GM12878 (cell line): ENCODE measurements around the gene TCOF1. TPM values are rescaled to one million over a fixed set of nuclear protein-coding genes. Genes with fewer than 3 reads are reported as not detected.

Experiments used
- ATAC-seq: fragments of 200-7000 bp; cut with Tn5 transposase; 3 replicates; pipeline ENCODE4 v1.9.1; 2020; ENCODE audit warnings: mild to moderate bottlenecking, moderate library complexity
- BruUV-seq: library from RNA; stranded (reverse); fragments of 400-500 nt; replicated peaks from 2 replicates; lab custom pipeline; 2021; lab: Mats Ljungman, UMichigan
- CTCF ChIA-PET: fragments of 300-600 bp; sonication (Branson Sonifier 250); formaldehyde crosslinking; extraction: SDS; loops from one replicate; lab custom pipeline; 2021; ENCODE audit warnings: inconsistent platforms; lab: Yijun Ruan, JAX
- POLR2A ChIA-PET: fragments of 350-600 bp; formaldehyde crosslinking; extraction: SDS; loops from one replicate; lab custom pipeline; 2021; ENCODE audit warnings: inconsistent platforms; lab: Charles Lee
- RAD21 ChIA-PET: fragments of 300-600 bp; sonication (Branson Sonifier 250); formaldehyde crosslinking; loops from one replicate; lab custom pipeline; 2023; ENCODE audit warnings: antibody characterized with exemption; ENCODE audit not compliant: unreplicated experiment; lab: Charles Lee
- SMC1A ChIA-PET: fragments of 300-600 bp; sonication (Branson Sonifier 250); formaldehyde crosslinking; loops from one replicate; lab custom pipeline; 2023; ENCODE audit not compliant: unreplicated experiment, uncharacterized antibody; lab: Charles Lee
- DNase-seq: peaks from one replicate; pipeline ENCODE4 v3.0.0-alpha.2; 2011; ENCODE audit warnings: low read depth, low spot score
- FAIRE-seq: peaks from 3 replicates; lab custom pipeline; 2011; peaks lifted over from hg19 to GRCh38; lab: Jason Lieb, UNC
- H2AFZ ChIP-seq: 2 replicates; pipeline ENCODE4 v1.6.0; 2011; ENCODE audit warnings: low read depth, low read length, control low read depth; ENCODE audit not compliant: control insufficient read depth
- H3K27ac ChIP-seq: 2 replicates; pipeline ENCODE4 v1.5.1; 2011; ENCODE audit warnings: control low read depth; ENCODE audit not compliant: control insufficient read depth, insufficient read depth
- H3K27me3 ChIP-seq, 2 experiments: replicated peaks in 1 of 2; 2 replicates each; pipeline versions ENCODE4 v1.6.0 to v1.6.1; 2011; ENCODE audit warnings: low read length in 1 of 2; ENCODE audit not compliant: control insufficient read depth in 2 of 2, insufficient read depth in 2 of 2
- H3K36me3 ChIP-seq, 2 experiments: 2 replicates each; pipeline ENCODE4 v1.5.1; 2011; ENCODE audit warnings: low read length in 1 of 2; ENCODE audit not compliant: control insufficient read depth in 2 of 2, insufficient read depth in 2 of 2
- H3K4me1 ChIP-seq: 2 replicates; pipeline ENCODE4 v1.6.1; 2011; ENCODE audit warnings: mild to moderate bottlenecking, low read length, moderate library complexity, mixed read lengths; ENCODE audit not compliant: control insufficient read depth, insufficient read depth
- H3K4me2 ChIP-seq: 2 replicates; pipeline ENCODE4 v1.6.0; 2011; ENCODE audit warnings: control low read depth; ENCODE audit not compliant: control insufficient read depth, insufficient read depth
- H3K4me3 ChIP-seq: fragments of 200-600 bp; sonication (generic); 2 replicates; pipeline ENCODE4 v1.5.1; 2016
- H3K79me2 ChIP-seq: 2 replicates; pipeline ENCODE4 v1.6.0; 2011; ENCODE audit warnings: low read length; ENCODE audit not compliant: control insufficient read depth, insufficient read depth
- H3K9ac ChIP-seq: 2 replicates; pipeline ENCODE4 v1.8.0; 2011; ENCODE audit warnings: low read length, control low read depth, mixed read lengths; ENCODE audit not compliant: control insufficient read depth, insufficient read depth
- H3K9me3 ChIP-seq: replicated peaks from 3 replicates; pipeline ENCODE4 v1.5.1; 2011; ENCODE audit warnings: mild to moderate bottlenecking, low read length; ENCODE audit not compliant: control insufficient read depth, insufficient read depth
- H4K20me1 ChIP-seq: 2 replicates; pipeline ENCODE4 v1.6.0; 2011; ENCODE audit not compliant: control insufficient read depth, insufficient read depth
- BMI1 ChIP-seq: fragments of 450-650 bp; IDR thresholded peaks from 2 replicates; pipeline ENCODE4 v1.6.1; 2016; ENCODE audit warnings: mild to moderate bottlenecking, moderate library complexity, borderline replicate concordance
- CHD4 ChIP-seq: fragments of 200-600 bp; sonication (generic); IDR thresholded peaks from 2 replicates; pipeline ENCODE4 v1.6.1; 2016; ENCODE audit warnings: mild to moderate bottlenecking
- EGR1 ChIP-seq, 2 experiments: IDR thresholded peaks; 1 replicate in 1 of 2; 2 replicates in 1 of 2; pipeline ENCODE4 v1.6.1; 2011 to 2012; ENCODE audit warnings: low read depth in 2 of 2, low read length in 2 of 2, borderline replicate concordance in 1 of 2, mild to moderate bottlenecking in 1 of 2, moderate library complexity in 1 of 2
- FOXK2 ChIP-seq: fragments of 450-650 bp; IDR thresholded peaks from 2 replicates; pipeline ENCODE4 v1.6.1; 2017; ENCODE audit warnings: mild to moderate bottlenecking, moderate library complexity
- IKZF2 ChIP-seq, 2 experiments: fragments of 450-650 bp; IDR thresholded peaks; 2 replicates each; pipeline ENCODE4 v1.6.1; 2017; ENCODE audit warnings: mild to moderate bottlenecking in 2 of 2, moderate library complexity in 2 of 2
- KLF5 ChIP-seq: fragments of 450-650 bp; IDR thresholded peaks from 2 replicates; pipeline ENCODE4 v1.6.1; 2014; ENCODE audit warnings: mild to moderate bottlenecking; ENCODE audit not compliant: partially characterized antibody
- PAX5 ChIP-seq: IDR thresholded peaks from 2 replicates; pipeline ENCODE4 v1.6.1; 2011; ENCODE audit warnings: low read depth, low read length, borderline replicate concordance
- POLR2AphosphoS2 ChIP-seq: IDR thresholded peaks from 2 replicates; pipeline ENCODE4 v1.6.1; 2011; ENCODE audit warnings: low read depth, mild to moderate bottlenecking, low read length, improper control_type of control experiment, moderate library complexity
- POLR2AphosphoS5 ChIP-seq: IDR thresholded peaks from 2 replicates; pipeline ENCODE4 v1.6.1; 2011; ENCODE audit warnings: mild to moderate bottlenecking, low read length, inconsistent platforms
- POU2F2 ChIP-seq: IDR thresholded peaks from 3 replicates; pipeline ENCODE4 v1.6.1; 2011; ENCODE audit warnings: low read depth, mild to moderate bottlenecking, low read length, borderline replicate concordance
- SMARCA5 ChIP-seq: fragments of 450-650 bp; IDR thresholded peaks from 2 replicates; pipeline ENCODE4 v1.6.1; 2017; ENCODE audit warnings: mild to moderate bottlenecking
- SUPT20H ChIP-seq: IDR thresholded peaks from 2 replicates; pipeline ENCODE4 v1.6.1; 2011; ENCODE audit warnings: low read depth, mild to moderate bottlenecking, low read length, moderate library complexity, borderline replicate concordance; ENCODE audit not compliant: control insufficient read depth
- TAF1 ChIP-seq: IDR thresholded peaks from 2 replicates; pipeline ENCODE4 v1.6.1; 2011; ENCODE audit warnings: mild to moderate bottlenecking, low read depth, low read length, borderline replicate concordance
- TCF12 ChIP-seq: IDR thresholded peaks from 2 replicates; pipeline ENCODE4 v1.6.1; 2011; ENCODE audit warnings: low read depth, mild to moderate bottlenecking, low read length
- TCF3 ChIP-seq: IDR thresholded peaks from 2 replicates; pipeline ENCODE4 v1.6.1; 2012; ENCODE audit warnings: low read depth, mild to moderate bottlenecking, low read length, borderline replicate concordance; ENCODE audit not compliant: insufficient read depth
- ZBED1 ChIP-seq: IDR thresholded peaks from 2 replicates; pipeline ENCODE4 v1.6.1; 2016; ENCODE audit warnings: borderline replicate concordance
- WGBS: methylation state at CpG from one replicate; pipeline ENCODE4 v1.1.6; 2016; ENCODE audit warnings: low lambda C conversion rate; ENCODE audit not compliant: insufficient replicate concordance, insufficient coverage; ENCODE audit errors: missing lambda C conversion rate; 5-methylcytosine and 5-hydroxymethylcytosine counted together
- in situ Hi-C: fragments of 300-500 bp; cut with MboI; formaldehyde crosslinking; loops from 9 replicates; pipeline ENCODE4 v1.14.3; 2018; ENCODE audit warnings: mixed read lengths
- intact Hi-C: fragments of 100-400 bp; cut with micrococcal nuclease; formaldehyde crosslinking; loops from one replicate; pipeline ENCODE4 v1.14.2; 2022; ENCODE audit not compliant: unreplicated experiment
- polyA plus RNA-seq, 11 experiments: library from polyadenylated mRNA; depleted of rRNA in 4 of 11; unstranded in 6 of 11; stranded (reverse) in 5 of 11; fragments of >200 nt; fragmentation: Nextera tagmentation in 4 of 11; fragmentation: Illumina TruSeq in 1 of 11; extraction: Ambion mirVana in 4 of 11; extraction: Trizol in 1 of 11; gene quantifications; 1 replicate in 1 of 11; 2 replicates in 10 of 11; pipeline versions ENCODE4 v1.2.1 to v1.2.3, GENCODE V29; 2011 to 2016; ENCODE audit warnings: inconsistent platforms in 2 of 11, missing spikeins in 2 of 11, low read depth in 1 of 11
- total RNA-seq, 4 experiments: library from RNA; depleted of rRNA in 3 of 4; stranded (reverse); fragments of >200 nt in 3 of 4; fragmentation: Illumina TruSeq in 1 of 4; extraction: Trizol in 1 of 4; gene quantifications; 2 replicates each; pipeline versions ENCODE4 v1.2.1 to v1.2.3, GENCODE V29; 2013 to 2021
- TF ChIP-seq, protein P1 (sequence below): fragments of 450-650 bp; IDR thresholded peaks from 2 replicates; pipeline ENCODE4 v1.6.1; 2016; ENCODE audit warnings: mild to moderate bottlenecking
- TF ChIP-seq, protein P2 (sequence below): IDR thresholded peaks from 2 replicates; pipeline ENCODE4 v1.6.1; 2011; ENCODE audit warnings: mild to moderate bottlenecking, low read depth, low read length, moderate library complexity; ENCODE audit not compliant: insufficient replicate concordance
- TF ChIP-seq, protein P3 (sequence below): IDR thresholded peaks from 2 replicates; pipeline ENCODE4 v1.6.1; 2012; ENCODE audit warnings: low read length, inconsistent platforms

Gene TCOF1
- total and polyA plus RNA-seq, 10 of the 15 experiments (the other 5 are each of a cell fraction or from before 2014, with no cell fraction given): 8.7 to 83.9 (median 38.9) TPM

DNA sequence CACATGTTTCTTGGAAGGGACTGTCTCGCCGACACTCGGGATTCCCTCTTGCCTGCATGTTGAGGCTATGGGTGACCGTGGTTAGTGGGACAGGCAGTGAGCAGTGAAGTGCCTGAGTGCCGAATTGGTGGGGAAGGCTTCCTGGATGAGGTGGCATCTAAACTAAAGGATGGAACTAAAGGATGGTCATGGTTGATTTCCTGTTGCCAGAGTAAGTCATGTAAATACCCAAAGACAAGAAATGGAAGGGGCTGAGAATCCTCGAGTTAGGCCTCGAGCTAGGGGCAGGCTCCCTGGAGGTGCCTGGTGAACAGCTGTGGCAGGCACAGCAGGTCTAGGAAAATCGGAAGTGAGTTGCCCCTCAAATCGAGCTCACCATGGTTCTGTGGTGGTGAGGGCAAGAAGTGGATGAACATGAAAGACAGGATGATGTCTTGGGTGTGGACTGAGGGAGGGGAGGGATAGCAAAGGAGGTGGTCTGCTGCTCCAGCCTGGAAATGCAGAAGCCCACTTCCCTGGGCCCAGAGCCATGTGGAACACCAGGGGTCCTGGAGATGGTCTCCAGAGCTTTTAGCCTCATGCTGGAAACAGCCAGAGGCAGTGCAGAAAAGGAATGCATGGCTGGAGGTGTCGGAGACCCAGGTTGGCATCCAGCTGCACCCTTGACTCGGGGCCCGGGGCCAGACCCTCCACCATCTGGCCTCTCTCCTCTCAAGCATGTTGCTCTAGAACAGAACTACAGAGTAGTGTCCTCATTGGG, 43.0 kb downstream of the TCOF1 start (continued):
- TF ChIP-seq EGR1 (IDR thresholded peaks at IDR 0.05; ENCODE audit: borderline replicate concordance in 1 of 2, low read depth in 2 of 2, low read length in 2 of 2) (0 out of 3 replicates have a peak, but pooled peaks of 1 of the 2 experiments have one; percentile 40), CHD4 (no peak), KLF5 (no peak)
- TF ChIP-seq, protein P1, sequence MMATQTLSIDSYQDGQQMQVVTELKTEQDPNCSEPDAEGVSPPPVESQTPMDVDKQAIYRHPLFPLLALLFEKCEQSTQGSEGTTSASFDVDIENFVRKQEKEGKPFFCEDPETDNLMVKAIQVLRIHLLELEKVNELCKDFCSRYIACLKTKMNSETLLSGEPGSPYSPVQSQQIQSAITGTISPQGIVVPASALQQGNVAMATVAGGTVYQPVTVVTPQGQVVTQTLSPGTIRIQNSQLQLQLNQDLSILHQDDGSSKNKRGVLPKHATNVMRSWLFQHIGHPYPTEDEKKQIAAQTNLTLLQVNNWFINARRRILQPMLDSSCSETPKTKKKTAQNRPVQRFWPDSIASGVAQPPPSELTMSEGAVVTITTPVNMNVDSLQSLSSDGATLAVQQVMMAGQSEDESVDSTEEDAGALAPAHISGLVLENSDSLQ: no peak

DNA sequence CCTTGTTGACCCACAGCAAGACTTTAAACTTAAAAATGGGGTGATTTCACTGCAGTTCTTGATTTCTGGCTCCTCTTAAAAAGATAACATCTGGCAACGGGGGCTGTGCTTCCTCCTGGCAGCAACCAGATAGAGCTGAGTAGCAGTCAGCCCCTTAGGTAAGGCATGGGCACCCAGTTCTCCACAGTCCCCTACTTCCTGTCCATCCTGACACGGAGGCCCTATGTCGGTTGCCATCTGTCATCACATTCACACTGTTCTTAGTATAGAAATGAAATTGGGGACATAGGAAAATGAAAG, 43.5 kb downstream of the TCOF1 start:
- Histone ChIP-seq H3K36me3 (peaks cover 47 to 50% of the 10 kb centered on the region in 2 experiments), H3K27me3 (no peaks in the 10 kb centered on the region), H3K4me1 (no peaks in the 10 kb centered on the region; the same call in 1 of the 2 replicates), H4K20me1 (peaks cover 36% of the 10 kb centered on the region), H3K4me2 (no peak overlapping the region), H2AFZ (no peak overlapping the region), H3K79me2 (peaks cover 4% of the 10 kb centered on the region), H3K9ac (no peak overlapping the region), H3K27ac (no peak overlapping the region), H3K9me3 (no peaks in the 10 kb centered on the region), H3K4me3 (no peak overlapping the region)
- peak; percentile 6 for ATAC-seq
- no TSS peak for BruUV-seq
- no peak for DNase-seq
- ChIA-PET POLR2A (interaction anchor here (0.5 to 4.9 kb wide), 8 partner anchors 9 to 128 kb away, joined by 3 to 39 read pairs (median 4); partner anchors contain the start of gene CD74), CTCF (interaction anchor here (0.6 to 14.0 kb wide), 6 partner anchors 9 to 92 kb away, joined by 3 to 274 read pairs (median 4); no protein-coding TSS in a partner anchor), RAD21 (interaction anchor here (0.8 to 8.6 kb wide), 6 partner anchors 9 to 49 kb away, joined by 3 to 115 read pairs (median 6); partner anchors contain the start of gene CD74), SMC1A (interaction anchor here (0.9 to 8.1 kb wide), 5 partner anchors 10 to 39 kb away, joined by 3 to 127 read pairs (median 13); partner anchors contain the start of gene CD74)
- intact Hi-C loops (no loop called here), in situ Hi-C loops (no loop called here)
- FAIRE-seq: no peak
- WGBS: 3% methylated on average over 3 of the region's 3 CpGs
- TF ChIP-seq POLR2AphosphoS2: peak; percentile 60; the same call in 1 of the 2 replicates
- TF ChIP-seq, protein P2, sequence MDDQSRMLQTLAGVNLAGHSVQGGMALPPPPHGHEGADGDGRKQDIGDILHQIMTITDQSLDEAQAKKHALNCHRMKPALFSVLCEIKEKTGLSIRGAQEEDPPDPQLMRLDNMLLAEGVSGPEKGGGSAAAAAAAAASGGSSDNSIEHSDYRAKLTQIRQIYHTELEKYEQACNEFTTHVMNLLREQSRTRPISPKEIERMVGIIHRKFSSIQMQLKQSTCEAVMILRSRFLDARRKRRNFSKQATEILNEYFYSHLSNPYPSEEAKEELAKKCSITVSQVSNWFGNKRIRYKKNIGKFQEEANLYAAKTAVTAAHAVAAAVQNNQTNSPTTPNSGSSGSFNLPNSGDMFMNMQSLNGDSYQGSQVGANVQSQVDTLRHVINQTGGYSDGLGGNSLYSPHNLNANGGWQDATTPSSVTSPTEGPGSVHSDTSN: peak; percentile 0
- TF ChIP-seq BMI1: peak; percentile 23; the same call in 1 of the 2 replicates
- no peak for TF ChIP-seq KLF5
- 0 out of 2 replicates have a peak, but pooled peaks have one; percentile 2 for TF ChIP-seq SMARCA5
- no peak for TF ChIP-seq IKZF2 (IDR thresholded peaks at IDR 0.05)
- peak; percentile 1; the same call in 1 of the 2 replicates for TF ChIP-seq POLR2AphosphoS5
- TF ChIP-seq TCF3: no peak
- peak; percentile 50 for TF ChIP-seq ZBED1
- peak; percentile 22; the same call in 1 of the 2 replicates for TF ChIP-seq TAF1
- TF ChIP-seq, protein P3, sequence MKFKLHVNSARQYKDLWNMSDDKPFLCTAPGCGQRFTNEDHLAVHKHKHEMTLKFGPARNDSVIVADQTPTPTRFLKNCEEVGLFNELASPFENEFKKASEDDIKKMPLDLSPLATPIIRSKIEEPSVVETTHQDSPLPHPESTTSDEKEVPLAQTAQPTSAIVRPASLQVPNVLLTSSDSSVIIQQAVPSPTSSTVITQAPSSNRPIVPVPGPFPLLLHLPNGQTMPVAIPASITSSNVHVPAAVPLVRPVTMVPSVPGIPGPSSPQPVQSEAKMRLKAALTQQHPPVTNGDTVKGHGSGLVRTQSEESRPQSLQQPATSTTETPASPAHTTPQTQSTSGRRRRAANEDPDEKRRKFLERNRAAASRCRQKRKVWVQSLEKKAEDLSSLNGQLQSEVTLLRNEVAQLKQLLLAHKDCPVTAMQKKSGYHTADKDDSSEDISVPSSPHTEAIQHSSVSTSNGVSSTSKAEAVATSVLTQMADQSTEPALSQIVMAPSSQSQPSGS: no peak
- no peak for TF ChIP-seq FOXK2
- peak; percentile 47; the same call in 2 of the 3 replicates for TF ChIP-seq POU2F2
- no peak for TF ChIP-seq SUPT20H
- peak; percentile 5; the same call in 1 of the 2 replicates for TF ChIP-seq PAX5
- TF ChIP-seq TCF12: no peak
